ENCODE data around the gene SENP8.
"Not testable (repeated sequence)": the region's sequence is repeated elsewhere in the genome, so short reads cannot be mapped to it uniquely, and the experiment has no call there.

The SENP8 gene

GRCh38 chr15:72098040-72098439, 20.2 kb upstream of the SENP8 start:
- H3K36me3 Mint-ChIP-seq: no peaks in the 10 kb centered on the region
- DNase-seq: no peak
- H3K4me1 Mint-ChIP-seq: no peaks in the 10 kb centered on the region
- no peaks in the 10 kb centered on the region for H3K9me3 Mint-ChIP-seq
- CTCF ChIA-PET: no interaction called here
- H3K27me3 Mint-ChIP-seq: no peaks in the 10 kb centered on the region
- no peak overlapping the region for H3K27ac Mint-ChIP-seq
- no peak overlapping the region for H3K4me3 Mint-ChIP-seq

- Mint-ChIP-seq H3K9me3 (no peaks in the 10 kb centered on the region), H3K27ac (no peak overlapping the region), H3K4me3 (no peak overlapping the region), H3K27me3 (peaks cover 3% of the 10 kb centered on the region), H3K36me3 (no peaks in the 10 kb centered on the region), H3K4me1 (no peaks in the 10 kb centered on the region)
- no peak for DNase-seq
- CTCF ChIA-PET: no interaction called here
Measured at GRCh38 chr15:72099155-72099554, 19.0 kb upstream of the SENP8 start.

GRCh38 chr15:72100551-72100950, 17.7 kb upstream of the SENP8 start:
- CTCF ChIA-PET, DNase-seq, H3K36me3 Mint-ChIP-seq, H3K27me3 Mint-ChIP-seq, H3K9me3 Mint-ChIP-seq, H3K4me1 Mint-ChIP-seq, H3K4me3 Mint-ChIP-seq, H3K27ac Mint-ChIP-seq: not testable (repeated sequence)

GRCh38 chr15:72105111-72105510, 13.1 kb upstream of the SENP8 start:
- DNase-seq: no peak
- Mint-ChIP-seq H3K4me1 (no peaks in the 10 kb centered on the region), H3K27me3 (peaks cover 3% of the 10 kb centered on the region), H3K36me3 (no peaks in the 10 kb centered on the region), H3K27ac (no peak overlapping the region), H3K9me3 (no peaks in the 10 kb centered on the region), H3K4me3 (no peak overlapping the region)
- CTCF ChIA-PET: no interaction called here

GRCh38 chr15:72106068-72106467, 12.1 kb upstream of the SENP8 start:
- H3K36me3 Mint-ChIP-seq: no peaks in the 10 kb centered on the region
- no peaks in the 10 kb centered on the region for H3K9me3 Mint-ChIP-seq
- H3K27me3 Mint-ChIP-seq: peaks cover 3% of the 10 kb centered on the region
- H3K27ac Mint-ChIP-seq: no peak overlapping the region
- H3K4me1 Mint-ChIP-seq: no peaks in the 10 kb centered on the region
- DNase-seq: no peak
- CTCF ChIA-PET: no interaction called here
- no peak overlapping the region for H3K4me3 Mint-ChIP-seq

- Mint-ChIP-seq H3K27ac (no peak overlapping the region), H3K36me3 (no peaks in the 10 kb centered on the region), H3K4me1 (peaks cover 4% of the 10 kb centered on the region), H3K4me3 (no peak overlapping the region), H3K9me3 (no peaks in the 10 kb centered on the region), H3K27me3 (peaks cover 5% of the 10 kb centered on the region)
- CTCF ChIA-PET: no interaction called here
- DNase-seq: no peak
Measured at GRCh38 chr15:72110355-72110754, 7.8 kb upstream of the SENP8 start.

- CTCF ChIA-PET: no interaction called here
- H3K27me3 Mint-ChIP-seq: peaks cover 11% of the 10 kb centered on the region
- no peak overlapping the region for H3K27ac Mint-ChIP-seq
- H3K36me3 Mint-ChIP-seq: no peaks in the 10 kb centered on the region
- no peak for DNase-seq
- no peaks in the 10 kb centered on the region for H3K9me3 Mint-ChIP-seq
- H3K4me1 Mint-ChIP-seq: peaks cover 17% of the 10 kb centered on the region
- no peak overlapping the region for H3K4me3 Mint-ChIP-seq
Measured at GRCh38 chr15:72112116-72112515, 6.1 kb upstream of the SENP8 start.

GRCh38 chr15:72112805-72113204, 5.4 kb upstream of the SENP8 start:
- H3K36me3 Mint-ChIP-seq: no peaks in the 10 kb centered on the region
- H3K4me3 Mint-ChIP-seq: no peak overlapping the region
- no peak overlapping the region for H3K27ac Mint-ChIP-seq
- no peak for DNase-seq
- H3K27me3 Mint-ChIP-seq: peaks cover 13% of the 10 kb centered on the region
- H3K9me3 Mint-ChIP-seq: no peaks in the 10 kb centered on the region
- CTCF ChIA-PET: no interaction called here
- H3K4me1 Mint-ChIP-seq: peaks cover 17% of the 10 kb centered on the region

GRCh38 chr15:72113347-72114031, 4.7 kb upstream of the SENP8 start:
- peaks cover 13% of the 10 kb centered on the region for H3K27me3 Mint-ChIP-seq
- H3K4me3 Mint-ChIP-seq: no peak overlapping the region
- CTCF ChIA-PET: no interaction called here
- H3K36me3 Mint-ChIP-seq: no peaks in the 10 kb centered on the region
- no peaks in the 10 kb centered on the region for H3K9me3 Mint-ChIP-seq
- peaks cover 18% of the 10 kb centered on the region for H3K4me1 Mint-ChIP-seq
- DNase-seq: no peak
- no peak overlapping the region for H3K27ac Mint-ChIP-seq

GRCh38 chr15:72116731-72117485, 1.3 kb upstream of the SENP8 start:
- Mint-ChIP-seq H3K4me1 (peaks cover 29% of the 10 kb centered on the region), H3K9me3 (no peaks in the 10 kb centered on the region), H3K27ac (peak overlapping the region; percentile 87), H3K36me3 (no peaks in the 10 kb centered on the region), H3K27me3 (peaks cover 13% of the 10 kb centered on the region), H3K4me3 (peak overlapping the region; percentile 87)
- CTCF ChIA-PET: no interaction called here
- peak; percentile 21 for DNase-seq

GRCh38 chr15:72117486-72118016, 652 bp upstream of the SENP8 start:
- Mint-ChIP-seq H3K27me3 (peaks cover 13% of the 10 kb centered on the region), H3K27ac (peak overlapping the region; percentile 94), H3K36me3 (no peaks in the 10 kb centered on the region), H3K9me3 (no peaks in the 10 kb centered on the region), H3K4me3 (peak overlapping the region; percentile 87), H3K4me1 (peaks cover 29% of the 10 kb centered on the region)
- CTCF ChIA-PET: interaction anchor here (1.3 kb wide), 1 partner anchor 9 kb away, joined by 3 read pairs; no protein-coding TSS in a partner anchor
- peak; percentile 81 for DNase-seq

GRCh38 chr15:72124218-72124617, 6.0 kb downstream of the SENP8 start:
- Mint-ChIP-seq H3K27me3 (no peaks in the 10 kb centered on the region), H3K27ac (no peak overlapping the region), H3K4me1 (peaks cover 4% of the 10 kb centered on the region), H3K4me3 (no peak overlapping the region), H3K9me3 (no peaks in the 10 kb centered on the region), H3K36me3 (no peaks in the 10 kb centered on the region)
- CTCF ChIA-PET: no interaction called here
- DNase-seq: no peak

- CTCF ChIA-PET: no interaction called here
- DNase-seq: no peak
- Mint-ChIP-seq H3K9me3 (no peaks in the 10 kb centered on the region), H3K27me3 (no peaks in the 10 kb centered on the region), H3K27ac (no peak overlapping the region), H3K4me3 (no peak overlapping the region), H3K36me3 (no peaks in the 10 kb centered on the region), H3K4me1 (no peaks in the 10 kb centered on the region)
Measured at GRCh38 chr15:72127724-72128322, 9.6 kb downstream of the SENP8 start.

GRCh38 chr15:72128359-72128758, 10.2 kb downstream of the SENP8 start:
- CTCF ChIA-PET: no interaction called here
- no peaks in the 10 kb centered on the region for H3K9me3 Mint-ChIP-seq
- no peaks in the 10 kb centered on the region for H3K36me3 Mint-ChIP-seq
- H3K27me3 Mint-ChIP-seq: peaks cover 3% of the 10 kb centered on the region
- no peak for DNase-seq
- no peak overlapping the region for H3K27ac Mint-ChIP-seq
- H3K4me1 Mint-ChIP-seq: no peaks in the 10 kb centered on the region
- no peak overlapping the region for H3K4me3 Mint-ChIP-seq

- no peaks in the 10 kb centered on the region for H3K9me3 Mint-ChIP-seq
- CTCF ChIA-PET: no interaction called here
- H3K4me1 Mint-ChIP-seq: no peaks in the 10 kb centered on the region
Measured at GRCh38 chr15:72130272-72130671, 12.1 kb downstream of the SENP8 start.

More at GRCh38 chr15:72130272-72130671, 12.1 kb downstream of the SENP8 start:
- Mint-ChIP-seq H3K27me3 (peaks cover 4% of the 10 kb centered on the region), H3K27ac (no peak overlapping the region), H3K4me3 (no peak overlapping the region), H3K36me3 (no peaks in the 10 kb centered on the region)
- no peak for DNase-seq
